Spleen (tissue), 11 donors: ENCODE measurements around the gene SERPINA12. TPM values are rescaled to one million over a fixed set of nuclear protein-coding genes. Genes with fewer than 3 reads are reported as not detected.

Experiments
- DNase-seq: peaks from one replicate; pipeline ENCODE4 v3.0.0-alpha.2; 2020
- H3K27ac ChIP-seq, 8 donors: fragments of 200-600 bp; sonication (generic) in 7 of 8; 1 replicate in 4 of 8; 2 replicates in 4 of 8; pipeline versions ENCODE4 v1.5.0 to v1.8.0; 2016 to 2021; ENCODE audit warnings: inconsistent platforms in 4 of 8, mild to moderate bottlenecking in 4 of 8, moderate library complexity in 1 of 8
- H3K27me3 ChIP-seq, 7 donors: fragments of 200-600 bp; sonication (generic) in 6 of 7; replicated peaks in 1 of 7; 1 replicate in 4 of 7; 2 replicates in 3 of 7; pipeline versions ENCODE4 v1.5.0 to v1.8.0; 2016 to 2021; ENCODE audit warnings: inconsistent platforms in 3 of 7, mild to moderate bottlenecking in 1 of 7
- H3K36me3 ChIP-seq, 6 donors: fragments of 200-600 bp; sonication (generic) in 5 of 6; 1 replicate in 4 of 6; 2 replicates in 2 of 6; pipeline versions ENCODE4 v1.5.0 to v1.8.0; 2016 to 2021; ENCODE audit warnings: inconsistent platforms in 2 of 6
- H3K4me1 ChIP-seq, 6 donors: fragments of 200-600 bp; sonication (generic) in 5 of 6; 1 replicate in 3 of 6; 2 replicates in 3 of 6; pipeline versions ENCODE4 v1.5.0 to v1.8.0; 2016 to 2021; ENCODE audit warnings: inconsistent platforms in 3 of 6
- H3K4me3 ChIP-seq, 8 donors: fragments of 200-600 bp; sonication (generic) in 7 of 8; 1 replicate in 4 of 8; 2 replicates in 4 of 8; pipeline versions ENCODE4 v1.5.0 to v1.8.0; 2016 to 2021; ENCODE audit warnings: inconsistent platforms in 4 of 8, mild to moderate bottlenecking in 4 of 8, moderate library complexity in 2 of 8
- H3K9me3 ChIP-seq, 8 donors: fragments of 200-600 bp; sonication (generic) in 7 of 8; 1 replicate in 4 of 8; 2 replicates in 4 of 8; pipeline versions ENCODE4 v1.5.0 to v1.8.0; 2016 to 2021; ENCODE audit warnings: inconsistent platforms in 4 of 8
- POLR2A ChIP-seq, 3 donors: fragments of 450-650 bp; IDR thresholded peaks; one replicate each; pipeline ENCODE4 v1.5.1; 2017; ENCODE audit warnings: antibody characterized with exemption in 3 of 3, mild to moderate bottlenecking in 1 of 3
- POLR2AphosphoS5 ChIP-seq, 3 donors: sonication (generic); formaldehyde crosslinking; IDR thresholded peaks; one replicate each; pipeline ENCODE4 v1.5.1; 2017; ENCODE audit warnings: antibody characterized with exemption in 3 of 3
- WGBS, 5 donors: extraction: QIAGEN DNeasy Blood & Tissue Kit in 3 of 5; methylation state at CpG; one replicate each; pipeline versions ENCODE4 v1.1.5 to v1.1.7; 2013 to 2018; 5-methylcytosine and 5-hydroxymethylcytosine counted together
- intact Hi-C: fragments of 100-400 bp; cut with DNase I; formaldehyde crosslinking; loops from one replicate; pipeline ENCODE4 v1.15.0; 2023; ENCODE audit warnings: low total_unique reads
- polyA plus RNA-seq, 3 donors: library from polyadenylated mRNA; stranded (reverse); fragments of 200-250 nt; gene quantifications; one replicate each; pipeline ENCODE4 v1.2.1, GENCODE V29; 2013
- total RNA-seq, 7 donors: library from RNA; depleted of rRNA in 3 of 7; stranded (reverse); fragments of >200 nt in 3 of 7; fragmentation: NEBNext Ultra II Directional in 4 of 7; extraction: Animal tissue kit (Norgen Biotek cat#: 25700) in 4 of 7; gene quantifications; one replicate each; pipeline versions ENCODE4 v1.1.0 to v1.2.1, GENCODE V29; 2016 to 2021
- TF ChIP-seq, protein P1 (sequence below), 11 experiments: fragments of 200-600 bp in 7 of 11; fragments of 450-650 bp in 4 of 11; sonication (generic) in 4 of 11; IDR thresholded peaks in 8 of 11; conservative IDR thresholded peaks in 3 of 11; 1 replicate in 7 of 11; 2 replicates in 4 of 11; pipeline versions ENCODE4 v1.4.0 to v1.8.0; 2016 to 2021; ENCODE audit warnings: antibody characterized with exemption in 11 of 11, inconsistent platforms in 4 of 11, mild to moderate bottlenecking in 1 of 11
- donor health status: healthy with polysubstance abuse.
- donor health status: DM: no; HTN: no; CAD: no; lungs with moderate emphysema.
- donor health status: DM: no; HTN: no; CAD: no.
- donor health status: Bipolar disorder and iron deficiency.
- donor health status: healthy.
- donor health status: DM: no; HTN: no; CAD: no.
- donor health status: DM: yes; HTN: yes; CAD: no.

The SERPINA12 gene
- total and polyA plus RNA-seq, 10 donors: not detected

DNA sequence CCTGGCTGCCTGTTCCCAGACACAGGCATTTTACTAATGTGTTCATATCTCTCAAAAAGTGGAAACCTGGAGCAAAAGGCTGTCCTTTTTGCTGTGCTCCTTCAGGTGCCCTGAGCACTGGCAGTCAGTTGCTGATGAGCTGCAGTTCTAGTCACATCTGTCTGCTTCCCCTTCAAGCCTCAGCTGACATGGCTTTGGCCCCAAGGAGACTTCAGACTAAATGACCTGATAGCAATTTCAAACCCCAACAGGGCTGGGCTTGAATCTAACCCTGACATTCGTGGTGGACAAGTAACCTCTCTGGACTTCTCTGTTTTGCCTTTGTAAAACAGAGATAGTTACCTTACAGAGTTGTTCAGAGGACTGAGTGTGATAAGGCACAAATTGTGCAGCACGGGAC lies 39.0 kb downstream of the SERPINA12 start:
- no peak overlapping the region for H3K4me3 ChIP-seq
- no peak for DNase-seq
- intact Hi-C loops: no loop called here
- peaks cover 0 to 8% (median 0%) of the 10 kb centered on the region in 7 donors for H3K27me3 ChIP-seq
- peaks cover 0 to 10% (median 6%) of the 10 kb centered on the region in 8 donors for H3K9me3 ChIP-seq
- H3K27ac ChIP-seq: no peak overlapping the region
- H3K36me3 ChIP-seq: no peaks in the 10 kb centered on the region
- H3K4me1 ChIP-seq: no peaks in the 10 kb centered on the region
- TF ChIP-seq, protein P1, sequence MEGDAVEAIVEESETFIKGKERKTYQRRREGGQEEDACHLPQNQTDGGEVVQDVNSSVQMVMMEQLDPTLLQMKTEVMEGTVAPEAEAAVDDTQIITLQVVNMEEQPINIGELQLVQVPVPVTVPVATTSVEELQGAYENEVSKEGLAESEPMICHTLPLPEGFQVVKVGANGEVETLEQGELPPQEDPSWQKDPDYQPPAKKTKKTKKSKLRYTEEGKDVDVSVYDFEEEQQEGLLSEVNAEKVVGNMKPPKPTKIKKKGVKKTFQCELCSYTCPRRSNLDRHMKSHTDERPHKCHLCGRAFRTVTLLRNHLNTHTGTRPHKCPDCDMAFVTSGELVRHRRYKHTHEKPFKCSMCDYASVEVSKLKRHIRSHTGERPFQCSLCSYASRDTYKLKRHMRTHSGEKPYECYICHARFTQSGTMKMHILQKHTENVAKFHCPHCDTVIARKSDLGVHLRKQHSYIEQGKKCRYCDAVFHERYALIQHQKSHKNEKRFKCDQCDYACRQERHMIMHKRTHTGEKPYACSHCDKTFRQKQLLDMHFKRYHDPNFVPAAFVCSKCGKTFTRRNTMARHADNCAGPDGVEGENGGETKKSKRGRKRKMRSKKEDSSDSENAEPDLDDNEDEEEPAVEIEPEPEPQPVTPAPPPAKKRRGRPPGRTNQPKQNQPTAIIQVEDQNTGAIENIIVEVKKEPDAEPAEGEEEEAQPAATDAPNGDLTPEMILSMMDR (IDR thresholded peaks at IDR 0.05 in 8 of 11, conservative IDR thresholded peaks at IDR 0.05 in 3 of 11): no peak
- TF ChIP-seq POLR2AphosphoS5 (IDR thresholded peaks at IDR 0.05): no peak
- no peak for TF ChIP-seq POLR2A (IDR thresholded peaks at IDR 0.05)
- 34 to 79% (median 57%) methylated on average over 2 of the region's 2 CpGs for WGBS, 5 donors

GRCh38 chr14:94469261-94469660 lies 40.0 kb downstream of the SERPINA12 start:
- Histone ChIP-seq H3K36me3 (no peaks in the 10 kb centered on the region), H3K27me3 (peaks cover 0 to 8% (median 0%) of the 10 kb centered on the region in 7 donors), H3K4me1 (no peaks in the 10 kb centered on the region), H3K4me3 (no peak overlapping the region), H3K9me3 (peaks cover 0 to 21% (median 17%) of the 10 kb centered on the region in 8 donors), H3K27ac (no peak overlapping the region)
- no peak for TF ChIP-seq POLR2AphosphoS5 (IDR thresholded peaks at IDR 0.05)
- TF ChIP-seq, protein P1 (IDR thresholded peaks at IDR 0.05 in 8 of 11, conservative IDR thresholded peaks at IDR 0.05 in 3 of 11): no peak
- no peak for TF ChIP-seq POLR2A (IDR thresholded peaks at IDR 0.05)
- DNase-seq: no peak
- WGBS, 5 donors: 65 to 81% (median 78%) methylated on average over 3 of the region's 3 CpGs
- intact Hi-C loops: no loop called here

DNA sequence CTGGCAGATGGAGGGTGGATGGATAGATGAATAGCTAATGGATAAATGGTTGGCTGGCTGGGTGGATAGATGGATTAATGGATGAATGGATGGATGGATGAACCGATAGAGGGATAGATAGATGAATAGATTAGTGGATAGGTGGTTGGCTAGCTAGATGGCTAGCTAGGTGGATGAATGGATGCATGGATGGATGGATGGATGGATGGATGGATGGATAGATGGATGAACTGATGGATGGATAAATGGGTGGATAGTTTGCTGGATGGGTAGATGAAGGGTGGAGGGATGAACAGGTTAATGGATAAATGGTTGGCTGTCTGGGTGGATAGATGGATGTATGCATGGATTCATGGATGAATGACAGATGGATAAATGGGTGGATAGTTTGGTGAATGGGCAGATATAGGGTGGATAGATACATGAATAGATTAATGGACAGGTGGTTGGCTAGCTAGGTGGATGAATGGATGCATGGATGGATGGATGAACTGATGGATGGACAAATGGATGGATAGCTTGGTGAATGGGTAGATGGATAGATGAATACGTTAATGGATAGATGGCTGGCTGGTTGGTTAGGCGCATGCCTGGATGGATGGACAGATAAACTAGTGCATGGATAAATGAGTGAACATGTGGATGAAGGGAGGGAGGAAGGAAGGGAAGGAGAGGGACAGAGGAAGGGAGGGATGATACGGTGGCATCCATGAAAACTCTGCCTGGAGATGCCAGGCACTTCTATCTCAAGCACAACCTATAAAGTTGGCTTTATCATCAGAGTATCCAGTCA lies 41.3 kb downstream of the SERPINA12 start:
- Histone ChIP-seq H3K27me3 (peaks cover 0 to 6% (median 0%) of the 10 kb centered on the region in 7 donors), H3K4me1 (no peaks in the 10 kb centered on the region), H3K36me3 (no peaks in the 10 kb centered on the region), H3K4me3 (no peak overlapping the region), H3K27ac (no peak overlapping the region), H3K9me3 (peaks cover 0 to 30% (median 18%) of the 10 kb centered on the region in 8 donors)
- intact Hi-C loops: no loop called here
- TF ChIP-seq POLR2A (IDR thresholded peaks at IDR 0.05) (no peak), POLR2AphosphoS5 (IDR thresholded peaks at IDR 0.05) (no peak)
- TF ChIP-seq, protein P1 (IDR thresholded peaks at IDR 0.05 in 8 of 11, conservative IDR thresholded peaks at IDR 0.05 in 3 of 11): no peak
- WGBS, 5 donors: 87 to 92% (median 89%) methylated on average over 4 of the region's 4 CpGs
- no peak for DNase-seq

DNA sequence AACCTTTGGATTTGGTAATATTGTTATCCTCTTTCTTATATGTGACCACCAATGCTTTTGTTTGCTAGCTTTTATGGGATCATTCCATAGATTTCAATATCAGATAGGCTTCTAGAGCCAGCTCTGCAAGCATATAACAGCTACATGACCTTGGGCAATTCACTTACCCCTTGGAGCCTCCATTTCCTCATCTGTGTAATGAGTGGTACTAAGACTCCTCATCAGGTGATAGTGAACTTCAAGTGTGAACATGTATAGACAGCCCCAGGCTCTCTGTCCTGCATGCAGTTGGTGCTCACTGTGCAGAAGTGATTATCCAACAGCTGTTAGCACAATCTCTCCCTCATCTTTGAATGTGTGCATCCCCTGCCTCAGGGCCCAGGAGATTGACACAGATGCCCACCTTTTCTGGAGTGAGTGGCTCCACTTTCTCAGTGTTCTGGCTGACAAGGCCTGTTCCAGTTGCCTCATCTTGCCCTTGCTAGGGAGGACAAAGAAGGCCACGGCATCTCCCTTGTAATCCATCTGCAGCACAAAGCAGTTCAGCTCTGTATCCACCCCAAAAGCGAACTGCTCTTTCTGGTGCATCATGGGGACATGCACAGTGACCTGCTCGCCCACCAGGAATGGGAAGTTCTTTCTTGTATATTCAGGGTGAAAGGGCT lies 42.4 kb downstream of the SERPINA12 start:
- intact Hi-C loops: no loop called here
- Histone ChIP-seq H3K4me1 (no peaks in the 10 kb centered on the region), H3K4me3 (no peak overlapping the region), H3K36me3 (no peaks in the 10 kb centered on the region), H3K27me3 (no peaks in the 10 kb centered on the region), H3K9me3 (peaks cover 0 to 30% (median 18%) of the 10 kb centered on the region in 8 donors), H3K27ac (no peak overlapping the region)
- DNase-seq: no peak
- TF ChIP-seq POLR2AphosphoS5 (IDR thresholded peaks at IDR 0.05): no peak
- TF ChIP-seq, protein P1 (IDR thresholded peaks at IDR 0.05 in 8 of 11, conservative IDR thresholded peaks at IDR 0.05 in 3 of 11): no peak
- TF ChIP-seq POLR2A (IDR thresholded peaks at IDR 0.05): no peak
- 64 to 76% (median 73%) methylated on average over 3 of the region's 3 CpGs for WGBS, 5 donors
